GM19468 (cell line): ENCODE data around the gene METAP1D.
"Not testable (repeated sequence)": the region's sequence is repeated elsewhere in the genome, so short reads cannot be mapped to it uniquely, and the experiment has no call there.

Experiments
- ATAC-seq: cut with Tn5 transposase; IDR thresholded peaks from one replicate; pipeline ENCODE4 v1.9.1; 2021; ENCODE audit warnings: mild to moderate bottlenecking, moderate library complexity, moderate number of reproducible peaks; ENCODE audit not compliant: unreplicated experiment; ENCODE audit errors: extremely low read depth

The METAP1D gene

GRCh38 chr2:172047566-172048507, 48.1 kb downstream of the METAP1D start:
- no peak for ATAC-seq

GRCh38 chr2:172048508-172049503, 49.1 kb downstream of the METAP1D start:
- ATAC-seq: no peak

- no peak for ATAC-seq
Observed at GRCh38 chr2:172049567-172050120, 49.9 kb downstream of the METAP1D start.

GRCh38 chr2:172050479-172051125, 50.8 kb downstream of the METAP1D start:
- no peak for ATAC-seq

- ATAC-seq: no peak
Observed at GRCh38 chr2:172052000-172052983, 52.5 kb downstream of the METAP1D start.

GRCh38 chr2:172053486-172053885, 53.7 kb downstream of the METAP1D start:
- ATAC-seq: no peak

GRCh38 chr2:172056293-172056692, 56.5 kb downstream of the METAP1D start:
- no peak for ATAC-seq

- ATAC-seq: no peak
Observed at GRCh38 chr2:172058660-172059059, 58.9 kb downstream of the METAP1D start.

- ATAC-seq: not testable (repeated sequence)
Observed at GRCh38 chr2:172060118-172060517, 60.4 kb downstream of the METAP1D start.

GRCh38 chr2:172062402-172063004, 62.8 kb downstream of the METAP1D start:
- no peak for ATAC-seq

GRCh38 chr2:172063446-172063845, 63.7 kb downstream of the METAP1D start:
- ATAC-seq: no peak

- ATAC-seq: no peak
Observed at GRCh38 chr2:172065111-172065510, 65.4 kb downstream of the METAP1D start.

GRCh38 chr2:172066394-172066886, 66.7 kb downstream of the METAP1D start:
- ATAC-seq: no peak

- not testable (repeated sequence) for ATAC-seq
Observed at GRCh38 chr2:172067905-172068304, 68.2 kb downstream of the METAP1D start.

GRCh38 chr2:172070936-172071335, 71.2 kb downstream of the METAP1D start:
- ATAC-seq: no peak

- ATAC-seq: no peak
Observed at GRCh38 chr2:172072303-172072702, 72.5 kb downstream of the METAP1D start.

- ATAC-seq: no peak
Observed at GRCh38 chr2:172072706-172073105, 73.0 kb downstream of the METAP1D start.

- no peak for ATAC-seq
Observed at GRCh38 chr2:172073518-172073917, 73.8 kb downstream of the METAP1D start.
